CD4-positive, CD25-positive, alpha-beta regulatory T cell (primary cell): Measurements from ENCODE around the gene MBNL1. TPM values are rescaled to one million over a fixed set of nuclear protein-coding genes. Genes with fewer than 3 reads are reported as not detected.

ENCODE experiments used
- ATAC-seq, 2 donors: fragments of 150-1000 bp; cut with Tn5 transposase; one replicate each; pipeline ENCODE4 v1.10.0; 2021; ENCODE audit warnings: low read depth in 2 of 2, moderate number of reproducible peaks in 2 of 2, moderate library complexity in 1 of 2
- DNase-seq, 3 donors: peaks; one replicate each; pipeline versions ENCODE4 v3.0.0 to v3.0.0-alpha.2; 2012 to 2022; ENCODE audit warnings: mixed read lengths in 1 of 3
- H3K27ac ChIP-seq: one replicate; pipeline ENCODE4 v1.7.0; 2013; ENCODE audit warnings: mild to moderate bottlenecking, low read length; ENCODE audit not compliant: insufficient read depth, poor library complexity, severe bottlenecking
- H3K27me3 ChIP-seq: one replicate; pipeline ENCODE4 v1.7.0; 2013; ENCODE audit warnings: low read length; ENCODE audit not compliant: control insufficient read depth, insufficient read depth
- H3K36me3 ChIP-seq: one replicate; pipeline ENCODE4 v1.7.0; 2013; ENCODE audit warnings: mild to moderate bottlenecking, low read length, moderate library complexity; ENCODE audit not compliant: control insufficient read depth, insufficient read depth
- H3K4me1 ChIP-seq: 2 replicates; pipeline ENCODE4 v1.7.0; 2013; ENCODE audit warnings: mild to moderate bottlenecking, low read length; ENCODE audit not compliant: insufficient read depth, control insufficient read depth, poor library complexity, severe bottlenecking
- H3K4me3 ChIP-seq: one replicate; pipeline ENCODE4 v1.7.0; 2013; ENCODE audit warnings: low read depth, mild to moderate bottlenecking, low read length, moderate library complexity
- H3K9me3 ChIP-seq, 2 experiments: 1 replicate in 1 of 2; 2 replicates in 1 of 2; pipeline ENCODE4 v1.7.0; 2013; ENCODE audit warnings: low read length in 2 of 2, mild to moderate bottlenecking in 1 of 2, moderate library complexity in 1 of 2; ENCODE audit not compliant: control insufficient read depth in 2 of 2
- H3K27ac Mint-ChIP-seq, 3 donors: one replicate each; pipeline ENCODE4 v1.8.0; 2020 to 2022; ENCODE audit warnings: mild to moderate bottlenecking in 3 of 3, mixed read lengths in 3 of 3, moderate library complexity in 2 of 3
- H3K27me3 Mint-ChIP-seq: one replicate; pipeline ENCODE4 v1.8.0; 2022; ENCODE audit warnings: mild to moderate bottlenecking, mixed read lengths
- H3K36me3 Mint-ChIP-seq: one replicate; pipeline ENCODE4 v1.8.0; 2020; ENCODE audit warnings: mixed read lengths
- H3K4me1 Mint-ChIP-seq, 4 donors: one replicate each; pipeline ENCODE4 v1.8.0; 2020 to 2022; ENCODE audit warnings: mixed read lengths in 4 of 4, mild to moderate bottlenecking in 1 of 4
- H3K4me3 Mint-ChIP-seq, 4 donors: one replicate each; pipeline ENCODE4 v1.8.0; 2020 to 2022; ENCODE audit warnings: mild to moderate bottlenecking in 4 of 4, mixed read lengths in 4 of 4, moderate library complexity in 3 of 4
- H3K9me3 Mint-ChIP-seq, 7 donors: one replicate each; pipeline ENCODE4 v1.8.0; 2020 to 2022; ENCODE audit warnings: mixed read lengths in 7 of 7, mild to moderate bottlenecking in 3 of 7, moderate library complexity in 2 of 7
- polyA plus RNA-seq, 4 donors: library from polyadenylated mRNA; unstranded; fragments of 300-500 nt; fragmentation: Illumina TruSeq; gene quantifications; one replicate each; pipeline ENCODE4 v1.2.3, GENCODE V29; 2021
- total RNA-seq: library from RNA; stranded (reverse); gene quantifications from one replicate; pipeline ENCODE4 v1.2.3, GENCODE V29; 2022

The MBNL1 gene
- total RNA-seq (726 TPM), polyA plus RNA-seq (100 to 1,000 TPM; 221 to 262 (median 237) TPM)

- Mint-ChIP-seq H3K27me3 (peaks cover 13% of the 10 kb centered on the region), H3K36me3 (peaks cover 31% of the 10 kb centered on the region), H3K27ac (peak within 1 kb of the TSS; percentile 97 to 98 (median 98)), H3K9me3 (no peaks in the 10 kb centered on the region), H3K4me3 (peak within 1 kb of the TSS; percentile 94 to 100 (median 96)), H3K4me1 (peaks cover 39 to 77% (median 57%) of the 10 kb centered on the region in 4 donors)
- ATAC-seq (peak; percentile 73), DNase-seq (peak; percentile 77 to 95 (median 87))
- Histone ChIP-seq H3K4me1 (peaks cover 53% of the 10 kb centered on the region), H3K4me3 (peak within 1 kb of the TSS; percentile 100), H3K27ac (peak within 1 kb of the TSS; percentile 97), H3K27me3 (no peaks in the 10 kb centered on the region), H3K9me3 (no peaks in the 10 kb centered on the region), H3K36me3 (peaks cover 3% of the 10 kb centered on the region)
Measured at GRCh38 chr3:152268555-152269055, at the start of gene MBNL1. Gene MBNL1, plus strand, starts transcription at chr3:152268929. Its CDS starts 31,265 bp downstream, at chr3:152300194.

GRCh38 chr3:152219216-152219615, 49.5 kb upstream of the MBNL1 start:
- no peaks in the 10 kb centered on the region for H3K36me3 ChIP-seq

GRCh38 chr3:152219769-152220255, 48.9 kb upstream of the MBNL1 start:
- peak overlapping the region; percentile 56 for H3K27ac ChIP-seq
- peaks cover 29% of the 10 kb centered on the region for H3K4me1 ChIP-seq
- H3K36me3 Mint-ChIP-seq: no peaks in the 10 kb centered on the region
- no peaks in the 10 kb centered on the region for H3K9me3 Mint-ChIP-seq
- H3K27me3 Mint-ChIP-seq: no peaks in the 10 kb centered on the region
- no peaks in the 10 kb centered on the region for H3K27me3 ChIP-seq
- no peak for ATAC-seq
- H3K4me3 Mint-ChIP-seq: peak overlapping the region in 1 of 4 donors; percentile 3
- peaks cover 44 to 75% (median 54%) of the 10 kb centered on the region in 4 donors for H3K4me1 Mint-ChIP-seq
- H3K9me3 ChIP-seq: no peaks in the 10 kb centered on the region
- H3K27ac Mint-ChIP-seq: peak overlapping the region; percentile 0 to 90 (median 3)
- H3K36me3 ChIP-seq: no peaks in the 10 kb centered on the region
- DNase-seq: no peak
- peak overlapping the region; percentile 63 for H3K4me3 ChIP-seq

More at GRCh38 chr3:152219216-152219615, 49.5 kb upstream of the MBNL1 start:
- H3K9me3 ChIP-seq: no peaks in the 10 kb centered on the region
- Mint-ChIP-seq H3K9me3 (no peaks in the 10 kb centered on the region), H3K27ac (peak overlapping the region in 2 of 3 donors; percentile 54 to 90), H3K27me3 (no peaks in the 10 kb centered on the region), H3K36me3 (no peaks in the 10 kb centered on the region), H3K4me3 (peak overlapping the region; percentile 2 to 88 (median 74)), H3K4me1 (peaks cover 44 to 77% (median 55%) of the 10 kb centered on the region in 4 donors)
- H3K27me3 ChIP-seq: no peaks in the 10 kb centered on the region
- no peak for DNase-seq
- H3K27ac ChIP-seq: peak overlapping the region; percentile 56
- no peak for ATAC-seq
- H3K4me3 ChIP-seq: peak overlapping the region; percentile 63
- H3K4me1 ChIP-seq: peaks cover 29% of the 10 kb centered on the region

GRCh38 chr3:152222327-152222726, 46.4 kb upstream of the MBNL1 start:
- Mint-ChIP-seq H3K4me1 (peaks cover 45 to 72% (median 50%) of the 10 kb centered on the region in 4 donors), H3K27me3 (no peaks in the 10 kb centered on the region), H3K36me3 (no peaks in the 10 kb centered on the region), H3K9me3 (no peaks in the 10 kb centered on the region), H3K4me3 (peak overlapping the region; percentile 8 to 84 (median 75)), H3K27ac (peak overlapping the region; percentile 85 to 93 (median 88))
- H3K36me3 ChIP-seq: no peaks in the 10 kb centered on the region
- no peaks in the 10 kb centered on the region for H3K27me3 ChIP-seq
- H3K4me1 ChIP-seq: peaks cover 29% of the 10 kb centered on the region
- H3K27ac ChIP-seq: peak overlapping the region; percentile 66
- peak overlapping the region; percentile 55 for H3K4me3 ChIP-seq
- no peaks in the 10 kb centered on the region for H3K9me3 ChIP-seq
- ATAC-seq (peak; percentile 77 to 82), DNase-seq (peak in 1 of 3 donors; percentile 88)

GRCh38 chr3:152225201-152225600, 43.5 kb upstream of the MBNL1 start:
- H3K36me3 Mint-ChIP-seq: no peaks in the 10 kb centered on the region
- ATAC-seq (peak in 1 of 2 donors; percentile 28), DNase-seq (no peak)
- peak overlapping the region in 1 of 3 donors; percentile 12 for H3K27ac Mint-ChIP-seq
- Histone ChIP-seq H3K4me1 (peaks cover 23% of the 10 kb centered on the region), H3K27me3 (no peaks in the 10 kb centered on the region), H3K9me3 (no peaks in the 10 kb centered on the region), H3K36me3 (no peaks in the 10 kb centered on the region), H3K27ac (no peak overlapping the region), H3K4me3 (peak overlapping the region; percentile 4)
- H3K4me1 Mint-ChIP-seq: peaks cover 33 to 58% (median 37%) of the 10 kb centered on the region in 4 donors
- no peaks in the 10 kb centered on the region for H3K9me3 Mint-ChIP-seq
- H3K4me3 Mint-ChIP-seq: peak overlapping the region in 1 of 4 donors; percentile 24
- no peaks in the 10 kb centered on the region for H3K27me3 Mint-ChIP-seq

GRCh38 chr3:152226176-152226575, 42.6 kb upstream of the MBNL1 start:
- DNase-seq: no peak
- Histone ChIP-seq H3K27ac (no peak overlapping the region), H3K4me1 (peaks cover 20% of the 10 kb centered on the region), H3K27me3 (no peaks in the 10 kb centered on the region), H3K4me3 (no peak overlapping the region), H3K36me3 (no peaks in the 10 kb centered on the region), H3K9me3 (no peaks in the 10 kb centered on the region)
- H3K36me3 Mint-ChIP-seq: no peaks in the 10 kb centered on the region
- H3K4me3 Mint-ChIP-seq: no peak overlapping the region
- no peaks in the 10 kb centered on the region for H3K27me3 Mint-ChIP-seq
- H3K27ac Mint-ChIP-seq: no peak overlapping the region
- H3K4me1 Mint-ChIP-seq: peaks cover 31 to 60% (median 36%) of the 10 kb centered on the region in 4 donors
- no peak for ATAC-seq
- peaks cover 0 to 2% (median 0%) of the 10 kb centered on the region in 7 donors for H3K9me3 Mint-ChIP-seq

GRCh38 chr3:152227027-152227426, 41.7 kb upstream of the MBNL1 start:
- H3K36me3 ChIP-seq: no peaks in the 10 kb centered on the region
- H3K27ac ChIP-seq: no peak overlapping the region
- Mint-ChIP-seq H3K4me1 (peaks cover 22 to 57% (median 32%) of the 10 kb centered on the region in 4 donors), H3K36me3 (no peaks in the 10 kb centered on the region), H3K27ac (no peak overlapping the region), H3K9me3 (peaks cover 0 to 2% (median 0%) of the 10 kb centered on the region in 7 donors), H3K4me3 (no peak overlapping the region), H3K27me3 (no peaks in the 10 kb centered on the region)
- H3K27me3 ChIP-seq: no peaks in the 10 kb centered on the region
- H3K4me1 ChIP-seq: peaks cover 17% of the 10 kb centered on the region
- ATAC-seq (no peak), DNase-seq (no peak)
- no peaks in the 10 kb centered on the region for H3K9me3 ChIP-seq
- no peak overlapping the region for H3K4me3 ChIP-seq

- no peak overlapping the region for H3K4me3 Mint-ChIP-seq
- ATAC-seq (no peak), DNase-seq (no peak)
- H3K4me1 Mint-ChIP-seq: peaks cover 14 to 58% (median 27%) of the 10 kb centered on the region in 4 donors
- Histone ChIP-seq H3K27me3 (no peaks in the 10 kb centered on the region), H3K27ac (no peak overlapping the region), H3K9me3 (no peaks in the 10 kb centered on the region), H3K4me3 (no peak overlapping the region), H3K4me1 (peaks cover 3% of the 10 kb centered on the region), H3K36me3 (no peaks in the 10 kb centered on the region)
- H3K36me3 Mint-ChIP-seq: no peaks in the 10 kb centered on the region
- H3K27me3 Mint-ChIP-seq: no peaks in the 10 kb centered on the region
- H3K27ac Mint-ChIP-seq: no peak overlapping the region
- peaks cover 0 to 2% (median 0%) of the 10 kb centered on the region in 7 donors for H3K9me3 Mint-ChIP-seq
Measured at GRCh38 chr3:152229692-152230091, 39.0 kb upstream of the MBNL1 start.
